PC-3 (cell line): ENCODE measurements around the gene TOMM34. TPM values are rescaled to one million over a fixed set of nuclear protein-coding genes. Genes with fewer than 3 reads are reported as not detected.
A peak's percentile ranks its signal among the peaks of the same experiment; 100 is the strongest.

Experiments
- ATAC-seq: fragments of 200-7000 bp; cut with Tn5 transposase; 2 replicates; pipeline ENCODE4 v1.9.1; 2020; ENCODE audit warnings: mild to moderate bottlenecking, moderate library complexity
- BruUV-seq: library from RNA; stranded (reverse); fragments of 400-500 nt; replicated peaks from 2 replicates; lab custom pipeline; 2021; lab: Mats Ljungman, UMichigan
- CTCF ChIA-PET: fragments of 300-600 bp; sonication (Branson Sonifier 250); formaldehyde crosslinking; loops from one replicate; lab custom pipeline; 2022; ENCODE audit warnings: antibody characterized with exemption; lab: Charles Lee
- POLR2A ChIA-PET: fragments of 300-600 bp; sonication (Branson Sonifier 250); formaldehyde crosslinking; loops from one replicate; lab custom pipeline; 2022; ENCODE audit warnings: antibody characterized with exemption; ENCODE audit not compliant: unreplicated experiment; lab: Charles Lee
- DNase-seq: peaks from one replicate; pipeline ENCODE4 v3.0.0-alpha.2; 2015
- H2AFZ ChIP-seq: fragments of 300-600 bp; sonication (generic); 2 replicates; pipeline ENCODE4 v1.6.0; 2016; ENCODE audit warnings: antibody characterized with exemption, low read length
- H3F3A ChIP-seq: fragments of 300-600 bp; sonication (generic); one replicate; pipeline ENCODE4 v1.6.0; 2017; ENCODE audit warnings: antibody characterized with exemption, low read length, control low read depth, mild to moderate bottlenecking; ENCODE audit not compliant: unreplicated experiment
- H3K27ac ChIP-seq: fragments of 300-600 bp; sonication (generic); 2 replicates; pipeline ENCODE4 v1.5.1; 2016; ENCODE audit warnings: mild to moderate bottlenecking, low read length
- H3K27me3 ChIP-seq: fragments of 300-600 bp; sonication (generic); 2 replicates; pipeline ENCODE4 v1.6.1; 2016; ENCODE audit warnings: low read length, mixed read lengths
- H3K36me3 ChIP-seq: fragments of 300-600 bp; sonication (generic); 2 replicates; pipeline ENCODE4 v1.6.1; 2016; ENCODE audit warnings: low read depth, mixed run types, low read length, mixed read lengths
- H3K4me1 ChIP-seq: fragments of 300-600 bp; sonication (generic); 2 replicates; pipeline ENCODE4 v1.5.1; 2016; ENCODE audit warnings: low read length; ENCODE audit not compliant: insufficient read depth
- H3K4me2 ChIP-seq: fragments of 300-600 bp; sonication (generic); 2 replicates; pipeline ENCODE4 v1.6.0; 2016; ENCODE audit warnings: low read length
- H3K4me3 ChIP-seq: fragments of 300-600 bp; sonication (generic); 2 replicates; pipeline ENCODE4 v1.5.1; 2016; ENCODE audit warnings: mild to moderate bottlenecking, low read length, mixed read lengths
- H3K79me2 ChIP-seq: fragments of 300-600 bp; sonication (generic); 2 replicates; pipeline ENCODE4 v1.6.1; 2017; ENCODE audit warnings: low read length, mixed read lengths
- H3K9ac ChIP-seq: fragments of 300-600 bp; sonication (generic); 2 replicates; pipeline ENCODE4 v1.6.0; 2016; ENCODE audit warnings: mild to moderate bottlenecking, low read length
- H3K9me2 ChIP-seq: fragments of 300-600 bp; sonication (generic); replicated peaks from 2 replicates; pipeline ENCODE4 v1.6.1; 2016; ENCODE audit warnings: mixed run types, low read length, mixed read lengths
- H3K9me3 ChIP-seq: fragments of 300-600 bp; sonication (generic); 2 replicates; pipeline ENCODE4 v1.6.1; 2016; ENCODE audit warnings: low read length, mixed read lengths
- H4K20me1 ChIP-seq: fragments of 300-600 bp; sonication (generic); 2 replicates; pipeline ENCODE4 v1.6.1; 2016; ENCODE audit warnings: low read length, mixed read lengths
- CTCF ChIP-seq: fragments of 300-600 bp; sonication (generic); conservative IDR thresholded peaks from 2 replicates; pipeline ENCODE4 v1.5.1; 2017; ENCODE audit warnings: antibody characterized with exemption, low read depth, mild to moderate bottlenecking, low read length
- EZH2 ChIP-seq: fragments of 300-600 bp; sonication (generic); IDR thresholded peaks from one replicate; pipeline ENCODE4 v1.6.1; 2017; ENCODE audit warnings: antibody characterized with exemption, mild to moderate bottlenecking, low read length; ENCODE audit not compliant: unreplicated experiment
- EZH2phosphoT487 ChIP-seq: fragments of 300-600 bp; sonication (generic); IDR thresholded peaks from 2 replicates; pipeline ENCODE4 v1.6.1; 2018; ENCODE audit warnings: mild to moderate bottlenecking, antibody characterized with exemption, low read length, borderline replicate concordance
- intact Hi-C: fragments of 100-400 bp; cut with micrococcal nuclease; formaldehyde crosslinking; loops from 2 replicates; pipeline ENCODE4 v1.9.0; 2023
- total RNA-seq: library from RNA; depleted of rRNA; stranded (reverse); fragments of >200 nt; gene quantifications from 2 replicates; pipeline ENCODE4 v1.2.3, GENCODE V29; 2014

Gene TOMM34
- total RNA-seq, 1 experiment from 2014 or later, result 120 TPM

GRCh38 chr20:44945261-44945660, 14.9 kb downstream of the TOMM34 start:
- Histone ChIP-seq H3K4me1 (no peaks in the 10 kb centered on the region), H3K79me2 (no peaks in the 10 kb centered on the region; the same call in 1 of the 2 replicates), H3K36me3 (peaks cover 89% of the 10 kb centered on the region), H3F3A (no peaks in the 10 kb centered on the region), H2AFZ (no peak overlapping the region), H3K9me3 (no peaks in the 10 kb centered on the region), H3K27ac (no peak overlapping the region), H3K9ac (no peak overlapping the region), H3K4me2 (no peak overlapping the region), H4K20me1 (peaks cover 18% of the 10 kb centered on the region; the same call in 1 of the 2 replicates), H3K4me3 (no peak overlapping the region), H3K9me2 (no peaks in the 10 kb centered on the region), H3K27me3 (no peaks in the 10 kb centered on the region)
- ChIA-PET POLR2A (no interaction called here), CTCF (interaction anchor here (0.5 to 0.7 kb wide), 2 partner anchors 15 to 40 kb away, joined by 4 to 6 read pairs; partner anchors contain the start of gene TOMM34)
- no peak for ATAC-seq
- BruUV-seq, result no TSS peak
- no peak for TF ChIP-seq CTCF
- TF ChIP-seq EZH2phosphoT487, result no peak
- no peak for TF ChIP-seq EZH2
- no peak for DNase-seq
- intact Hi-C loops, result no loop called here

- H3K9me3 ChIP-seq, result no peaks in the 10 kb centered on the region
- no peaks in the 10 kb centered on the region; the same call in 1 of the 2 replicates for H3K79me2 ChIP-seq
- BruUV-seq, result no TSS peak
- no peak overlapping the region for H3K9ac ChIP-seq
- H3K27ac ChIP-seq, result no peak overlapping the region
- ATAC-seq (no peak), DNase-seq (no peak)
- H3K4me1 ChIP-seq, result no peaks in the 10 kb centered on the region
- no peak overlapping the region for H3K4me3 ChIP-seq
- H3K27me3 ChIP-seq, result no peaks in the 10 kb centered on the region
- intact Hi-C loops, result no loop called here
- ChIA-PET CTCF (interaction anchor here (0.5 kb wide), 1 partner anchor 990 kb away, joined by 4 read pairs; no protein-coding TSS in a partner anchor), POLR2A (no interaction called here)
- H3K36me3 ChIP-seq, result peaks cover 82% of the 10 kb centered on the region
- no peak overlapping the region for H2AFZ ChIP-seq
- no peaks in the 10 kb centered on the region for H3K9me2 ChIP-seq
- no peak overlapping the region for H3K4me2 ChIP-seq
- no peaks in the 10 kb centered on the region for H3F3A ChIP-seq
- TF ChIP-seq CTCF, result no peak
- TF ChIP-seq EZH2, result no peak
- TF ChIP-seq EZH2phosphoT487, result no peak
- peaks cover 18% of the 10 kb centered on the region; the same call in 1 of the 2 replicates for H4K20me1 ChIP-seq
Measured at GRCh38 chr20:44943828-44944227, 16.4 kb downstream of the TOMM34 start.

- Histone ChIP-seq H3K4me1 (no peaks in the 10 kb centered on the region), H3K9me2 (no peaks in the 10 kb centered on the region), H3F3A (no peaks in the 10 kb centered on the region), H3K4me3 (no peak overlapping the region), H3K9me3 (no peaks in the 10 kb centered on the region), H3K4me2 (no peak overlapping the region), H3K9ac (no peak overlapping the region), H4K20me1 (peaks cover 11% of the 10 kb centered on the region; the same call in 1 of the 2 replicates), H3K79me2 (no peaks in the 10 kb centered on the region; the same call in 1 of the 2 replicates), H2AFZ (no peak overlapping the region), H3K27ac (no peak overlapping the region), H3K36me3 (peaks cover 72% of the 10 kb centered on the region), H3K27me3 (no peaks in the 10 kb centered on the region)
- BruUV-seq, result TSS peak; percentile 34
- ChIA-PET CTCF (no interaction called here), POLR2A (interaction anchor here (0.5 to 0.6 kb wide), 2 partner anchors 9 to 15 kb away, joined by 3 read pairs; no protein-coding TSS in a partner anchor)
- ATAC-seq (peak; percentile 45), DNase-seq (no peak)
- intact Hi-C loops, result no loop called here
- TF ChIP-seq CTCF, result peak; percentile 43; the same call in 1 of the 2 replicates
- no peak for TF ChIP-seq EZH2phosphoT487
- no peak for TF ChIP-seq EZH2
Measured at GRCh38 chr20:44942264-44942973, 17.8 kb downstream of the TOMM34 start.
